HG03097 (cell line): Measurements from ENCODE around the gene TKFC.
A peak's percentile ranks its signal among the peaks of the same experiment; 100 is the strongest.

ENCODE experiments used
- ATAC-seq: cut with Tn5 transposase; IDR thresholded peaks from one replicate; pipeline ENCODE4 v1.9.1; 2021; ENCODE audit not compliant: unreplicated experiment, low FRiP score

TKFC gene

GRCh38 chr11:61343792-61344745 lies 11.0 kb downstream of the TKFC start:
- no peak for ATAC-seq

- no peak for ATAC-seq
These were observed 12.2 kb downstream of the TKFC start for GRCh38 chr11:61345170-61345610.

- ATAC-seq: no peak
These were observed 13.2 kb downstream of the TKFC start for GRCh38 chr11:61345954-61346843.

GRCh38 chr11:61347916-61348461 lies 15.0 kb downstream of the TKFC start:
- no peak for ATAC-seq

- no peak for ATAC-seq
These were observed 16.2 kb downstream of the TKFC start for GRCh38 chr11:61349189-61349751.

- ATAC-seq: no peak
These were observed 16.9 kb downstream of the TKFC start for GRCh38 chr11:61349916-61350315.

GRCh38 chr11:61350336-61350735 lies 17.3 kb downstream of the TKFC start:
- ATAC-seq: no peak

- ATAC-seq: no peak
These were observed 17.8 kb downstream of the TKFC start for GRCh38 chr11:61350803-61351202.

- ATAC-seq: no peak
These were observed 19.0 kb downstream of the TKFC start for GRCh38 chr11:61352038-61352437.

- no peak for ATAC-seq
These were observed 20.4 kb downstream of the TKFC start for GRCh38 chr11:61353131-61354067.

- no peak for ATAC-seq
These were observed 21.2 kb downstream of the TKFC start for GRCh38 chr11:61354208-61354607.

GRCh38 chr11:61356706-61357105 lies 23.7 kb downstream of the TKFC start:
- no peak for ATAC-seq

GRCh38 chr11:61357233-61357893 lies 24.3 kb downstream of the TKFC start:
- ATAC-seq: peak; percentile 39

GRCh38 chr11:61357894-61358239 lies 24.8 kb downstream of the TKFC start:
- ATAC-seq: no peak

GRCh38 chr11:61358566-61358965 lies 25.5 kb downstream of the TKFC start:
- no peak for ATAC-seq

GRCh38 chr11:61359516-61359915 lies 26.5 kb downstream of the TKFC start:
- no peak for ATAC-seq

GRCh38 chr11:61361237-61361740 lies 28.3 kb downstream of the TKFC start:
- ATAC-seq: no peak

GRCh38 chr11:61361741-61362541 lies 28.9 kb downstream of the TKFC start, which contains the start of the genes CYB561A3 and TMEM138:
TSS of gene CYB561A3 (minus strand) at chr11:61361882. CDS start at chr11:61356713, 5,169 bp downstream.
TSS of gene TMEM138 (plus strand) at chr11:61362374. CDS start at chr11:61364391, 2,017 bp downstream.
- peak; percentile 74 for ATAC-seq
